GM23338 (cell line): ENCODE measurements around the gene NPFF. TPM values are rescaled to one million over a fixed set of nuclear protein-coding genes. Genes with fewer than 3 reads are reported as not detected.

Source experiments
- ATAC-seq: fragments of 200-7000 bp; cut with Tn5 transposase; 3 replicates; pipeline ENCODE4 v1.9.1; 2020
- DNase-seq: peaks from one replicate; pipeline ENCODE4 v3.0.0-alpha.2; 2015; ENCODE audit warnings: low spot score
- H2AFZ ChIP-seq: fragments of 200-600 bp; sonication (generic); 2 replicates; pipeline ENCODE4 v1.8.0; 2016; ENCODE audit warnings: antibody characterized with exemption, mild to moderate bottlenecking, moderate library complexity
- H3F3A ChIP-seq: fragments of 200-600 bp; sonication (generic); replicated peaks from 2 replicates; pipeline ENCODE4 v1.8.0; 2017; ENCODE audit warnings: antibody characterized with exemption, mixed run types, low read depth
- H3K27ac ChIP-seq: fragments of 200-600 bp; sonication (generic); 2 replicates; pipeline ENCODE4 v1.6.1; 2016; ENCODE audit warnings: low read depth
- H3K27me3 ChIP-seq: fragments of 200-600 bp; sonication (generic); 2 replicates; pipeline ENCODE4 v1.8.0; 2016; ENCODE audit warnings: mild to moderate bottlenecking, mixed run types, moderate library complexity; ENCODE audit not compliant: insufficient read depth
- H3K36me3 ChIP-seq: fragments of 200-600 bp; sonication (generic); 2 replicates; pipeline ENCODE4 v1.8.0; 2016; ENCODE audit warnings: mild to moderate bottlenecking; ENCODE audit not compliant: insufficient read depth
- H3K4me1 ChIP-seq: fragments of 200-600 bp; sonication (generic); 2 replicates; pipeline ENCODE4 v1.8.0; 2016; ENCODE audit warnings: mild to moderate bottlenecking, moderate library complexity; ENCODE audit not compliant: insufficient read depth
- H3K4me2 ChIP-seq: fragments of 200-600 bp; sonication (generic); 2 replicates; pipeline ENCODE4 v1.7.1; 2017; ENCODE audit warnings: mixed run types
- H3K4me3 ChIP-seq: fragments of 200-600 bp; sonication (generic); 2 replicates; pipeline ENCODE4 v1.6.1; 2016; ENCODE audit warnings: mixed run types
- H3K79me2 ChIP-seq: fragments of 200-600 bp; sonication (generic); replicated peaks from 2 replicates; pipeline ENCODE4 v1.8.0; 2017; ENCODE audit warnings: mild to moderate bottlenecking; ENCODE audit not compliant: insufficient read depth
- H3K9me2 ChIP-seq: fragments of 200-600 bp; sonication (generic); 2 replicates; pipeline ENCODE4 v1.8.0; 2017; ENCODE audit not compliant: insufficient read depth
- H4K20me1 ChIP-seq: fragments of 200-600 bp; sonication (generic); replicated peaks from 2 replicates; pipeline ENCODE4 v1.8.0; 2017; ENCODE audit warnings: mild to moderate bottlenecking; ENCODE audit not compliant: insufficient read depth
- H3K27ac Mint-ChIP-seq: 2 replicates; pipeline ENCODE4 v1.8.0; 2020; ENCODE audit warnings: inconsistent platforms, mild to moderate bottlenecking, moderate library complexity, mixed read lengths
- H3K27me3 Mint-ChIP-seq: 3 replicates; pipeline ENCODE4 v1.8.0; 2022; ENCODE audit warnings: low read depth, mild to moderate bottlenecking, moderate library complexity, mixed read lengths, inconsistent platforms; ENCODE audit not compliant: insufficient read depth, poor library complexity
- H3K36me3 Mint-ChIP-seq: 3 replicates; pipeline ENCODE4 v1.8.0; 2021; ENCODE audit warnings: low read depth, mild to moderate bottlenecking, inconsistent platforms, moderate library complexity, mixed read lengths
- H3K4me1 Mint-ChIP-seq: 3 replicates; pipeline ENCODE4 v1.8.0; 2020; ENCODE audit warnings: mild to moderate bottlenecking, inconsistent platforms, mixed read lengths
- H3K4me3 Mint-ChIP-seq: 3 replicates; pipeline ENCODE4 v1.8.0; 2021; ENCODE audit warnings: moderate library complexity, mild to moderate bottlenecking, inconsistent platforms, mixed read lengths
- H3K9me3 Mint-ChIP-seq: 3 replicates; pipeline ENCODE4 v1.8.0; 2020; ENCODE audit warnings: moderate library complexity, mild to moderate bottlenecking, inconsistent platforms, mixed read lengths
- CREB1 ChIP-seq: fragments of 250-450 bp; sonication (Bioruptor Pico); IDR thresholded peaks from 2 replicates; pipeline ENCODE4 v1.5.0; 2020; ENCODE audit warnings: low read depth, mild to moderate bottlenecking, moderate library complexity
- CTCF ChIP-seq, 2 experiments: fragments of 200-600 bp in 1 of 2; sonication (generic) in 1 of 2; conservative IDR thresholded peaks; 2 replicates each; pipeline versions ENCODE4 v1.5.1 to v1.6.1; 2016 to 2017; ENCODE audit warnings: antibody characterized with exemption in 2 of 2, low read depth in 2 of 2, mild to moderate bottlenecking in 2 of 2, moderate library complexity in 1 of 2
- ETS1 ChIP-seq: IDR thresholded peaks from 2 replicates; pipeline ENCODE4 v1.6.1; 2016; ENCODE audit warnings: antibody characterized with exemption
- EZH2 ChIP-seq: fragments of 200-600 bp; sonication (generic); IDR thresholded peaks from one replicate; pipeline ENCODE4 v1.8.0; 2017; ENCODE audit warnings: antibody characterized with exemption, mild to moderate bottlenecking, low read depth; ENCODE audit not compliant: unreplicated experiment
- EZH2phosphoT487 ChIP-seq: fragments of 200-600 bp; sonication (generic); IDR thresholded peaks from one replicate; pipeline ENCODE4 v1.8.1; 2018; ENCODE audit warnings: antibody characterized with exemption; ENCODE audit not compliant: unreplicated experiment
- JUNB ChIP-seq: IDR thresholded peaks from one replicate; pipeline ENCODE4 v1.6.1; 2016; ENCODE audit warnings: antibody characterized with exemption; ENCODE audit not compliant: unreplicated experiment
- NANOG ChIP-seq: IDR thresholded peaks from 2 replicates; pipeline ENCODE4 v1.6.1; 2016; ENCODE audit warnings: antibody characterized with exemption, borderline replicate concordance
- POLR2AphosphoS5 ChIP-seq: IDR thresholded peaks from 2 replicates; pipeline ENCODE4 v1.6.1; 2016; ENCODE audit warnings: antibody characterized with exemption, low read depth
- REST ChIP-seq: IDR thresholded peaks from one replicate; pipeline ENCODE4 v1.6.1; 2018; ENCODE audit warnings: antibody characterized with exemption; ENCODE audit not compliant: unreplicated experiment
- STAT1 ChIP-seq: IDR thresholded peaks from one replicate; pipeline ENCODE4 v1.6.1; 2016; ENCODE audit warnings: antibody characterized with exemption; ENCODE audit not compliant: unreplicated experiment
- ZNF114 ChIP-seq: fragments of 250-450 bp; sonication (Bioruptor Pico); IDR thresholded peaks from 2 replicates; pipeline ENCODE4 v1.5.0; 2020; ENCODE audit warnings: mild to moderate bottlenecking, moderate library complexity
- ZNF331 ChIP-seq: fragments of 250-450 bp; sonication (Bioruptor Pico); IDR thresholded peaks from 2 replicates; pipeline ENCODE4 v1.5.0; 2020; ENCODE audit warnings: low read depth, mild to moderate bottlenecking, moderate library complexity
- ZNF462 ChIP-seq: fragments of 250-450 bp; sonication (Bioruptor Pico); IDR thresholded peaks from 2 replicates; pipeline ENCODE4 v1.5.0; 2020; ENCODE audit warnings: mild to moderate bottlenecking, moderate library complexity
- polyA plus RNA-seq: library from polyadenylated mRNA; unstranded; fragments of >200 nt; fragmentation: Nextera tagmentation; extraction: Ambion mirVana; gene quantifications from 2 replicates; pipeline ENCODE4 v1.2.1, GENCODE V29; 2016
- total RNA-seq: library from RNA; depleted of rRNA; stranded (reverse); fragments of >200 nt; shearing (Covaris generic); gene quantifications from 2 replicates; pipeline ENCODE4 v1.2.3, GENCODE V29; 2014

Gene NPFF
- total and polyA plus RNA-seq, 2 experiments from 2014 or later, result 0.69 to 0.71 TPM

GRCh38 chr12:53479331-53479730, 28.0 kb downstream of the NPFF start:
- peaks cover 47% of the 10 kb centered on the region for H3K4me1 Mint-ChIP-seq
- Histone ChIP-seq H3K4me2 (no peak overlapping the region), H2AFZ (no peak overlapping the region), H4K20me1 (peaks cover 62% of the 10 kb centered on the region), H3F3A (peaks cover 58% of the 10 kb centered on the region), H3K27ac (peak overlapping the region; percentile 71), H3K4me1 (peaks cover 29% of the 10 kb centered on the region), H3K9me2 (no peaks in the 10 kb centered on the region), H3K27me3 (no peaks in the 10 kb centered on the region), H3K36me3 (peaks cover 53% of the 10 kb centered on the region), H3K4me3 (no peak overlapping the region), H3K79me2 (peaks cover 20% of the 10 kb centered on the region)
- TF ChIP-seq EZH2 (no peak), REST (no peak), CREB1 (no peak), EZH2phosphoT487 (no peak), STAT1 (no peak), ZNF114 (no peak), NANOG (no peak), ZNF331 (no peak), ETS1 (no peak), JUNB (no peak), POLR2AphosphoS5 (no peak), CTCF (conservative IDR thresholded peaks at IDR 0.05; ENCODE audit: low read depth in 2 of 2) (no peak), ZNF462 (CRISPR knock-in tag) (no peak)
- no peaks in the 10 kb centered on the region for H3K9me3 Mint-ChIP-seq
- peaks cover 91% of the 10 kb centered on the region for H3K36me3 Mint-ChIP-seq
- ATAC-seq (no peak), DNase-seq (no peak)
- H3K27ac Mint-ChIP-seq, result no peak overlapping the region
- peaks cover 30% of the 10 kb centered on the region for H3K27me3 Mint-ChIP-seq
- no peak overlapping the region for H3K4me3 Mint-ChIP-seq
